ENCODE results near the gene ADAMTS18. TPM values are rescaled to one million over a fixed set of nuclear protein-coding genes. Genes with fewer than 3 reads are reported as not detected.

ADAMTS18 gene
- total RNA-seq, 2 donors from 2014 or later, result 0.52 to 2.6 TPM

DNA sequence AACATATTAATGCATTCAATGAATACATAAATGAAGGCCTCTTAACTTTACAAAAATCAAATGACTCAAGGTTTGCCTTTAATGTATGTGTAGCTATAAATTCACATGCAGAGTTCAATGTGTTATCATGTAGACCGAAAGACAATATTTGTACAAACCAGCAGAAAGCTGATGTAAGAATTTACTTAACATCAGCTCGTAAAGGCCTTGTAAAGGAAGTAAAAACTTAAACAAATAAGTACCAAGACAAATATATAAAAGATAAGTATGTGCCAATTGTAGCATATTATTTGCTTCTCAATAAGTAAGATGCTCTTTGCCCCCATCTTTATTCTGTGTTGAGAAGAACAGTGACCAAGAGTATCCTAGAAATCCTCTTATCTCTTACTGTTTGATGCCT lies 130.0 kb downstream of the ADAMTS18 start:
- WGBS, 2 donors, result 35 to 43% methylated on average over 2 of the region's 2 CpGs
- no peak overlapping the region for H3K4me3 ChIP-seq
- no peaks in the 10 kb centered on the region for H3K36me3 ChIP-seq (replicated peaks in 1 of 2; ENCODE audit: insufficient read depth in 1 of 2, low read depth in 2 of 2)
- H3K27me3 ChIP-seq, result peaks cover 0 to 3% of the 10 kb centered on the region in 2 donors
- H3K4me1 ChIP-seq, result no peaks in the 10 kb centered on the region
- ATAC-seq (no peak), DNase-seq (no peak)
- intact Hi-C loops (cut with DNase I), result no loop called here
- no peak overlapping the region for H3K27ac ChIP-seq
- no peaks in the 10 kb centered on the region for H3K9me3 ChIP-seq
- no peak for TF ChIP-seq POLR2A (IDR thresholded peaks at IDR 0.05)
- TF ChIP-seq, protein P1, sequence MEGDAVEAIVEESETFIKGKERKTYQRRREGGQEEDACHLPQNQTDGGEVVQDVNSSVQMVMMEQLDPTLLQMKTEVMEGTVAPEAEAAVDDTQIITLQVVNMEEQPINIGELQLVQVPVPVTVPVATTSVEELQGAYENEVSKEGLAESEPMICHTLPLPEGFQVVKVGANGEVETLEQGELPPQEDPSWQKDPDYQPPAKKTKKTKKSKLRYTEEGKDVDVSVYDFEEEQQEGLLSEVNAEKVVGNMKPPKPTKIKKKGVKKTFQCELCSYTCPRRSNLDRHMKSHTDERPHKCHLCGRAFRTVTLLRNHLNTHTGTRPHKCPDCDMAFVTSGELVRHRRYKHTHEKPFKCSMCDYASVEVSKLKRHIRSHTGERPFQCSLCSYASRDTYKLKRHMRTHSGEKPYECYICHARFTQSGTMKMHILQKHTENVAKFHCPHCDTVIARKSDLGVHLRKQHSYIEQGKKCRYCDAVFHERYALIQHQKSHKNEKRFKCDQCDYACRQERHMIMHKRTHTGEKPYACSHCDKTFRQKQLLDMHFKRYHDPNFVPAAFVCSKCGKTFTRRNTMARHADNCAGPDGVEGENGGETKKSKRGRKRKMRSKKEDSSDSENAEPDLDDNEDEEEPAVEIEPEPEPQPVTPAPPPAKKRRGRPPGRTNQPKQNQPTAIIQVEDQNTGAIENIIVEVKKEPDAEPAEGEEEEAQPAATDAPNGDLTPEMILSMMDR (IDR thresholded peaks at IDR 0.05), result no peak

DNA sequence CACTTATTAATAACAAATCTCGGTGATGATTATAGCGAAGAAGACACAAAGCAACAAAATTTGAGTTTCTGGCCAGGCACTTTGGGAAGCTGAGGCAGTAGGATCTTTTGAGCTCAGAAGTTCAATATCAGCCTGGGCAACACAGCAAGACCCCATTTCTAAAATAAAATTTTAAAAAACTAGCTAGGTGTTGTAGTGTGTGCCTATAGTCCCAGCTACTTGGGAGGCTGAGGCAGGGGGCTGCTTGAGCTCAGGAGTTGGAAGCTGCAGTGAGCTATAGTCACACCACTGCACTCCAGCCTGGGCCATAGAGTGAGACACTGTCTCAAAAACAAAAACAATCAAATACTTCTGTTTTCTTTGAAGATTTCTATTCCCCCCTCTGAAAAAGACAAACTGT lies 130.7 kb downstream of the ADAMTS18 start:
- ATAC-seq (no peak), DNase-seq (no peak)
- H3K9me3 ChIP-seq, result no peaks in the 10 kb centered on the region
- TF ChIP-seq, protein P1 (IDR thresholded peaks at IDR 0.05), result no peak
- no peak for TF ChIP-seq POLR2A (IDR thresholded peaks at IDR 0.05)
- no peaks in the 10 kb centered on the region for H3K4me1 ChIP-seq
- intact Hi-C loops (cut with DNase I), result no loop called here
- no peaks in the 10 kb centered on the region for H3K36me3 ChIP-seq (replicated peaks in 1 of 2; ENCODE audit: insufficient read depth in 1 of 2, low read depth in 2 of 2)
- H3K4me3 ChIP-seq, result no peak overlapping the region
- H3K27me3 ChIP-seq, result peaks cover 0 to 3% of the 10 kb centered on the region in 2 donors
- H3K27ac ChIP-seq, result no peak overlapping the region
- WGBS, 2 donors, result 94 to 100% methylated on average over 2 of the region's 2 CpGs

DNA sequence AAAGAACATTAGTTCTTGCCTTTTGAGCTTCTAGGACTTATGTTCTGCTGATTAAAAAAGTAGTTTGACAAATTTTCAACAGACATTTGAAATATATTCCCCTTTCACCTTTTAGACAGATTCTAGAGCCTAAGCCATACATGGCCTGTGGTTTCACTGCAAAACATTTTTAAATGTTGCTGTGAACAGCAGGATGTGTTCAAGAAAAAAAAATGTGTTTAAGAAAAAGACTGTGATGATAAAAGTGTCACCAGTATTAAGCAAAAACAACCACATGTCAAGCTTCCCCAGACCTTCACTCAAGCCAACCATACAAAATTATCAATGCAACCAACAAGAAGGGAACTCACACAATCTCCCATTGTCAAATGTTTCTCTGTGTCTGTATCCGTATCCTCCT lies 132.2 kb downstream of the ADAMTS18 start:
- no peak for DNase-seq
- no peaks in the 10 kb centered on the region for H3K36me3 ChIP-seq (replicated peaks in 1 of 2; ENCODE audit: insufficient read depth in 1 of 2, low read depth in 2 of 2)
- peaks cover 0 to under 1% of the 10 kb centered on the region in 2 donors for H3K27me3 ChIP-seq
- no peak for ATAC-seq
- no peaks in the 10 kb centered on the region for H3K4me1 ChIP-seq
- H3K27ac ChIP-seq, result no peak overlapping the region
- 54 to 57% methylated on average over 1 of the region's 1 CpG for WGBS, 2 donors
- no peaks in the 10 kb centered on the region for H3K9me3 ChIP-seq
- intact Hi-C loops (cut with DNase I), result no loop called here
- no peak overlapping the region for H3K4me3 ChIP-seq
- TF ChIP-seq, protein P1 (IDR thresholded peaks at IDR 0.05), result no peak
- TF ChIP-seq POLR2A (IDR thresholded peaks at IDR 0.05), result no peak

DNA sequence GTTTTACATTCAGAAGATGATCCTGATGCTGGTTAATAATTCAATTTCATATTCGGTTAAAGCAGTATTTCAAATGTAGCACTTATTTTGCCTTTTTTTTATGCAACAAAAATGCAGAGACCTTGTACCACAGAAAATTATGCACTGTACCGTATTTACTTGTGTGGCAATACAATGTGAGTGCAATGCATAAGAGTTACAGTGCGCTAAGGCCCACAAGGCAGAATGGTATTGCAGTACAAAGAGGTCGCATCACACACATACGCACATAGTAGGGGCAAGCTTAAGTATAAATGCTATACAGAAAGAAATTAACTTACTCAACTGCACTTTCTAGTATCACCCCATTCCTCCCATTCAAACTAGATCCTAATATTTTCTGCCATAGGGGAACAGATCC lies 132.6 kb downstream of the ADAMTS18 start:
- no peaks in the 10 kb centered on the region for H3K27me3 ChIP-seq
- intact Hi-C loops (cut with DNase I), result no loop called here
- no peak overlapping the region for H3K4me3 ChIP-seq
- no peaks in the 10 kb centered on the region for H3K36me3 ChIP-seq (replicated peaks in 1 of 2; ENCODE audit: insufficient read depth in 1 of 2, low read depth in 2 of 2)
- WGBS, 2 donors, result 87 to 89% methylated on average over 5 of the region's 5 CpGs
- DNase-seq, result no peak
- no peak for ATAC-seq
- no peaks in the 10 kb centered on the region for H3K4me1 ChIP-seq
- TF ChIP-seq, protein P1 (IDR thresholded peaks at IDR 0.05), result no peak
- TF ChIP-seq POLR2A (IDR thresholded peaks at IDR 0.05), result no peak
- no peak overlapping the region for H3K27ac ChIP-seq
- no peaks in the 10 kb centered on the region for H3K9me3 ChIP-seq

DNA sequence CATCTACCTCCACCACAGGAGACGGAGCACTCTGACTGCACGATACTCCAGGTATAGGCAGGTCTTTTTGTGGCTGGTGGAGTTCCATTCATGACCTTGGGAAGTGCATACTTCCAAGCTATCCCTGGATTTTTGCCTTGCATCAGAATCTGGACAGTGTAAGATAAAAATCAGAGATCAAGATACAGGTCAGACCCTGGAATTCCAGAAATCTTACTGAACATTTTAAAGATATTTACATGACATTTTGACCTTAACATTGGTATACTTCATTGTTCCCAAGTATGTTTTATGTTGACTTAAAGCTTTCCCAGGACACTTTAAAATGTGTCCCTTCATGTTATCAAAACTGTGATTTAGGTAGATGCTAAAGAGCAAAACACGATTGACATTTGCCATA lies 134.6 kb downstream of the ADAMTS18 start:
- Histone ChIP-seq H3K4me1 (no peaks in the 10 kb centered on the region), H3K27me3 (no peaks in the 10 kb centered on the region), H3K9me3 (no peaks in the 10 kb centered on the region), H3K27ac (no peak overlapping the region), H3K36me3 (replicated peaks in 1 of 2; ENCODE audit: insufficient read depth in 1 of 2, low read depth in 2 of 2) (no peaks in the 10 kb centered on the region), H3K4me3 (no peak overlapping the region)
- TF ChIP-seq, protein P1 (IDR thresholded peaks at IDR 0.05), result no peak
- ATAC-seq (no peak), DNase-seq (no peak)
- WGBS, 2 donors, result 75 to 77% methylated on average over 3 of the region's 3 CpGs
- intact Hi-C loops (cut with DNase I), result no loop called here

Measured in body of pancreas (tissue), 4 donors.